HepG2 (cell line): ENCODE results near the gene PTPRU. TPM values are rescaled to one million over a fixed set of nuclear protein-coding genes. Genes with fewer than 3 reads are reported as not detected.

Experiments used
- ATAC-seq: fragments of 200-7000 bp; cut with Tn5 transposase; 3 replicates; pipeline ENCODE4 v1.9.1; 2020; ENCODE audit warnings: mild to moderate bottlenecking, moderate library complexity
- BruUV-seq: library from RNA; stranded (reverse); fragments of 400-500 nt; replicated peaks from 2 replicates; lab custom pipeline; 2021; lab: Mats Ljungman, UMichigan
- CTCF ChIA-PET: fragments of 300-600 bp; formaldehyde crosslinking; extraction: SDS; loops from one replicate; lab custom pipeline; 2021; ENCODE audit warnings: low total read pairs, inconsistent platforms, low intra/inter-chr PET ratio; lab: Yijun Ruan, JAX
- POLR2A ChIA-PET: fragments of 350-600 bp; sonication (Branson Sonifier 250); formaldehyde crosslinking; loops from one replicate; lab custom pipeline; 2020; ENCODE audit warnings: antibody characterized with exemption, inconsistent platforms; lab: Yijun Ruan, JAX
- DNase-seq: peaks from one replicate; pipeline ENCODE4 v3.0.0-alpha.2; 2015; ENCODE audit warnings: low spot score
- FAIRE-seq: peaks from 3 replicates; lab custom pipeline; 2011; peaks lifted over from hg19 to GRCh38; lab: Jason Lieb, UNC
- H2AFZ ChIP-seq: one replicate; pipeline ENCODE4 v1.6.1; 2011; ENCODE audit warnings: low read length, inconsistent platforms
- H3K27ac ChIP-seq: fragments of 300-600 bp; 3 replicates; pipeline ENCODE4 v1.8.0; 2011; ENCODE audit warnings: mixed run types, mild to moderate bottlenecking, mixed read lengths, low read length, inconsistent platforms; ENCODE audit not compliant: insufficient read depth; ENCODE audit errors: extremely low read length
- H3K27me3 ChIP-seq, 2 experiments: fragments of 200-600 bp in 1 of 2; 2 replicates in 1 of 2; 3 replicates in 1 of 2; pipeline versions ENCODE4 v1.6.0 to v1.8.0; 2011; ENCODE audit warnings: low read length in 2 of 2, mild to moderate bottlenecking in 2 of 2, moderate library complexity in 2 of 2, inconsistent platforms in 1 of 2; ENCODE audit not compliant: insufficient read depth in 2 of 2, control insufficient read depth in 1 of 2
- H3K36me3 ChIP-seq, 2 experiments: fragments of 200-600 bp in 1 of 2; replicated peaks in 1 of 2; 2 replicates in 1 of 2; 3 replicates in 1 of 2; pipeline versions ENCODE4 v1.5.1 to v1.8.0; 2011; ENCODE audit warnings: low read length in 2 of 2, inconsistent platforms in 1 of 2; ENCODE audit not compliant: insufficient read depth in 2 of 2, control insufficient read depth in 1 of 2
- H3K4me1 ChIP-seq: 2 replicates; pipeline ENCODE4 v1.5.1; 2012; ENCODE audit warnings: low read length, inconsistent platforms; ENCODE audit not compliant: insufficient read depth
- H3K4me2 ChIP-seq: 2 replicates; pipeline ENCODE4 v1.6.0; 2011; ENCODE audit warnings: low read depth, low read length, inconsistent platforms
- H3K4me3 ChIP-seq, 3 experiments: fragments of 200-600 bp in 1 of 3; sonication (generic), shearing (Covaris generic) in 1 of 3; replicated peaks in 1 of 3; 2 replicates each; pipeline ENCODE4 v1.5.1; 2011 to 2016; ENCODE audit warnings: low read length in 3 of 3, inconsistent platforms in 2 of 3, low read depth in 2 of 3, mild to moderate bottlenecking in 2 of 3, control low read depth in 1 of 3, mixed read lengths in 1 of 3; ENCODE audit not compliant: insufficient read depth in 1 of 3
- H3K79me2 ChIP-seq: one replicate; pipeline ENCODE4 v1.6.1; 2011; ENCODE audit warnings: low read length, inconsistent platforms; ENCODE audit not compliant: insufficient read depth
- H3K9ac ChIP-seq: 2 replicates; pipeline ENCODE4 v1.6.0; 2011; ENCODE audit warnings: mild to moderate bottlenecking, low read depth, low read length, inconsistent platforms; ENCODE audit not compliant: insufficient read depth
- H3K9me3 ChIP-seq: 2 replicates; pipeline ENCODE4 v1.5.1; 2012; ENCODE audit warnings: mild to moderate bottlenecking, low read length
- H4K20me1 ChIP-seq: 2 replicates; pipeline ENCODE4 v1.6.0; 2011; ENCODE audit warnings: inconsistent platforms, mild to moderate bottlenecking, low read length, moderate library complexity; ENCODE audit not compliant: insufficient read depth
- ATAD3A ChIP-seq: sonication (generic); formaldehyde crosslinking; IDR thresholded peaks from 2 replicates; pipeline ENCODE4 v1.4.0; 2020; ENCODE audit warnings: missing genetic modification reagents
- BCL6 ChIP-seq: IDR thresholded peaks from 2 replicates; pipeline ENCODE4 v1.6.1; 2016; ENCODE audit warnings: missing genetic modification reagents, missing compliant biosample characterization
- CEBPB ChIP-seq: IDR thresholded peaks from 2 replicates; pipeline ENCODE4 v1.6.1; 2011; ENCODE audit warnings: low read depth, low read length, improper control_type of control experiment, borderline replicate concordance
- FOXA1 ChIP-seq, 2 experiments: fragments of 450-650 bp in 1 of 2; sonication (generic) in 1 of 2; formaldehyde crosslinking in 1 of 2; IDR thresholded peaks; 2 replicates each; pipeline versions ENCODE4 v1.4.0 to v1.6.1; 2016 to 2020; ENCODE audit warnings: missing genetic modification reagents in 1 of 2
- JUNB ChIP-seq: sonication (generic); formaldehyde crosslinking; IDR thresholded peaks from 2 replicates; pipeline ENCODE4 v1.8.0; 2022; ENCODE audit warnings: missing genetic modification reagents, mild to moderate bottlenecking, borderline replicate concordance
- NFE2L1 ChIP-seq: sonication (generic); formaldehyde crosslinking; IDR thresholded peaks from 2 replicates; pipeline ENCODE4 v1.4.0; 2020; ENCODE audit warnings: missing genetic modification reagents, mild to moderate bottlenecking, borderline replicate concordance
- POLR2AphosphoS5 ChIP-seq: IDR thresholded peaks from 2 replicates; pipeline ENCODE4 v1.6.1; 2012; ENCODE audit warnings: low read depth, low read length
- PPARG ChIP-seq: conservative IDR thresholded peaks from 2 replicates; pipeline ENCODE4 v1.6.1; 2016; ENCODE audit warnings: missing biosample characterization, missing genetic modification reagents
- ZNF343 ChIP-seq: sonication (generic); formaldehyde crosslinking; IDR thresholded peaks from 2 replicates; pipeline ENCODE4 v1.4.0; 2020; ENCODE audit warnings: mild to moderate bottlenecking, missing genetic modification reagents
- WGBS: methylation state at CpG from one replicate; pipeline ENCODE4 v1.1.6; 2017; ENCODE audit warnings: low lambda C conversion rate; 5-methylcytosine and 5-hydroxymethylcytosine counted together
- in situ Hi-C: cut with HindIII; loops from 2 replicates; pipeline ENCODE4 v1.10.0; 2017; ENCODE audit warnings: low pct_unique_long_range_greater_than_20kb; ENCODE audit not compliant: extremely low pct_ligation_motif_present
- intact Hi-C: fragments of 100-400 bp; cut with micrococcal nuclease; formaldehyde crosslinking; loops from one replicate; pipeline ENCODE4 v1.10.0; 2022; ENCODE audit not compliant: unreplicated experiment
- polyA plus RNA-seq, 8 experiments: library from polyadenylated mRNA; depleted of rRNA in 3 of 8; stranded (reverse) in 7 of 8; unstranded in 1 of 8; fragments of >200 nt; fragmentation: Illumina TruSeq in 4 of 8; extraction: Trizol in 4 of 8; gene quantifications; 2 replicates each; pipeline versions ENCODE4 v1.2.1 to v1.2.3, GENCODE V29; 2011 to 2016; ENCODE audit warnings: low read depth in 4 of 8, missing spikeins in 1 of 8, mixed read lengths in 1 of 8; ENCODE audit not compliant: insufficient read depth in 1 of 8
- total RNA-seq, 5 experiments: library from RNA; depleted of rRNA; stranded (reverse); fragments of >200 nt; fragmentation: Illumina TruSeq; extraction: Trizol; gene quantifications; 2 replicates each; pipeline ENCODE4 v1.2.3, GENCODE V29; 2016; ENCODE audit warnings: low read depth in 1 of 5
- TF ChIP-seq, protein P1 (sequence below): sonication (generic); formaldehyde crosslinking; IDR thresholded peaks from 2 replicates; pipeline ENCODE4 v1.5.1; 2020; ENCODE audit warnings: mild to moderate bottlenecking, missing genetic modification reagents, borderline replicate concordance
- TF ChIP-seq, protein P2 (sequence below): sonication (generic); formaldehyde crosslinking; IDR thresholded peaks from 2 replicates; pipeline ENCODE4 v1.5.1; 2020; ENCODE audit warnings: missing genetic modification reagents, mild to moderate bottlenecking, borderline replicate concordance
- TF ChIP-seq, protein P3 (sequence below): sonication (generic); formaldehyde crosslinking; IDR thresholded peaks from 2 replicates; pipeline ENCODE4 v1.4.0; 2020; ENCODE audit warnings: missing genetic modification reagents, borderline replicate concordance

Gene PTPRU
- total and polyA plus RNA-seq, 2 of the 13 experiments (the other 11 are each of a cell fraction or from before 2014, with no cell fraction given): 21.6 to 22.3 TPM

DNA sequence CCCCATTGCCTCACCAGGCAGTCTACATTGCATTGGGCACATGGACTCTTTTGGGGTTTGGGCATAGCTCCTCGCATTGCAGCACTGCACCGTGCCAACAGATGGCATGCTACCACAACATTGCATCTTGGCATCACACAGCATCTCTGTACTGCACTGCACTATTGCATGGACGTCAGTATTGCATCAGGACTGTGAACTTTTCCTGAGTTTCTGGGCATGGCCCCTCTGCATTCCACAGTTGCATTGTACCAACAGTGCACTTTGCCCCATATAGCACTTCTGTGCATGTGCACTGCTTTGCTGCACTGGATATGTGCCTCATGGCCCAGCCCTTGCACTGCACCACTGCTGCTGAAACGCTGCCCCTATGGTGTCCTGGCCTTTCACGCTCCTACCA, 9.6 kb downstream of the PTPRU start:
- in situ Hi-C loops (loop anchor here (10.0 kb wide), 1 partner anchor 1469 kb away; no protein-coding TSS in a partner anchor), intact Hi-C loops (no loop called here)
- no peak for FAIRE-seq
- H3K9me3 ChIP-seq: no peaks in the 10 kb centered on the region
- no peaks in the 10 kb centered on the region for H3K27me3 ChIP-seq
- H3K4me1 ChIP-seq: peaks cover 43% of the 10 kb centered on the region
- H3K9ac ChIP-seq: no peak overlapping the region
- ChIA-PET CTCF (no interaction called here), POLR2A (no interaction called here)
- H3K27ac ChIP-seq: no peak overlapping the region
- no peak overlapping the region for H3K4me2 ChIP-seq
- peaks cover 22% of the 10 kb centered on the region for H4K20me1 ChIP-seq
- no TSS peak for BruUV-seq
- 51% methylated on average over 3 of the region's 5 CpGs for WGBS
- H2AFZ ChIP-seq: no peak overlapping the region
- peak; percentile 51 for DNase-seq
- ATAC-seq: peak; percentile 71
- H3K36me3 ChIP-seq: no peaks in the 10 kb centered on the region
- peaks cover 29% of the 10 kb centered on the region for H3K79me2 ChIP-seq
- no peak overlapping the region for H3K4me3 ChIP-seq
- TF ChIP-seq ATAD3A (CRISPR knock-in tag) (no peak), NFE2L1 (CRISPR knock-in tag) (no peak), FOXA1 (IDR thresholded peaks at IDR 0.05) (no peak), FOXA1 (CRISPR knock-in tag; IDR thresholded peaks at IDR 0.05) (0 out of 2 replicates have a peak, but pooled peaks have one; percentile 3), CEBPB (peak; percentile 69; the same call in 1 of the 2 replicates), PPARG (peak; percentile 87), JUNB (CRISPR knock-in tag) (no peak), BCL6 (CRISPR knock-in tag) (no peak), ZNF343 (CRISPR knock-in tag) (0 out of 2 replicates have a peak, but pooled peaks have one; percentile 45), POLR2AphosphoS5 (no peak)
- TF ChIP-seq, protein P1, sequence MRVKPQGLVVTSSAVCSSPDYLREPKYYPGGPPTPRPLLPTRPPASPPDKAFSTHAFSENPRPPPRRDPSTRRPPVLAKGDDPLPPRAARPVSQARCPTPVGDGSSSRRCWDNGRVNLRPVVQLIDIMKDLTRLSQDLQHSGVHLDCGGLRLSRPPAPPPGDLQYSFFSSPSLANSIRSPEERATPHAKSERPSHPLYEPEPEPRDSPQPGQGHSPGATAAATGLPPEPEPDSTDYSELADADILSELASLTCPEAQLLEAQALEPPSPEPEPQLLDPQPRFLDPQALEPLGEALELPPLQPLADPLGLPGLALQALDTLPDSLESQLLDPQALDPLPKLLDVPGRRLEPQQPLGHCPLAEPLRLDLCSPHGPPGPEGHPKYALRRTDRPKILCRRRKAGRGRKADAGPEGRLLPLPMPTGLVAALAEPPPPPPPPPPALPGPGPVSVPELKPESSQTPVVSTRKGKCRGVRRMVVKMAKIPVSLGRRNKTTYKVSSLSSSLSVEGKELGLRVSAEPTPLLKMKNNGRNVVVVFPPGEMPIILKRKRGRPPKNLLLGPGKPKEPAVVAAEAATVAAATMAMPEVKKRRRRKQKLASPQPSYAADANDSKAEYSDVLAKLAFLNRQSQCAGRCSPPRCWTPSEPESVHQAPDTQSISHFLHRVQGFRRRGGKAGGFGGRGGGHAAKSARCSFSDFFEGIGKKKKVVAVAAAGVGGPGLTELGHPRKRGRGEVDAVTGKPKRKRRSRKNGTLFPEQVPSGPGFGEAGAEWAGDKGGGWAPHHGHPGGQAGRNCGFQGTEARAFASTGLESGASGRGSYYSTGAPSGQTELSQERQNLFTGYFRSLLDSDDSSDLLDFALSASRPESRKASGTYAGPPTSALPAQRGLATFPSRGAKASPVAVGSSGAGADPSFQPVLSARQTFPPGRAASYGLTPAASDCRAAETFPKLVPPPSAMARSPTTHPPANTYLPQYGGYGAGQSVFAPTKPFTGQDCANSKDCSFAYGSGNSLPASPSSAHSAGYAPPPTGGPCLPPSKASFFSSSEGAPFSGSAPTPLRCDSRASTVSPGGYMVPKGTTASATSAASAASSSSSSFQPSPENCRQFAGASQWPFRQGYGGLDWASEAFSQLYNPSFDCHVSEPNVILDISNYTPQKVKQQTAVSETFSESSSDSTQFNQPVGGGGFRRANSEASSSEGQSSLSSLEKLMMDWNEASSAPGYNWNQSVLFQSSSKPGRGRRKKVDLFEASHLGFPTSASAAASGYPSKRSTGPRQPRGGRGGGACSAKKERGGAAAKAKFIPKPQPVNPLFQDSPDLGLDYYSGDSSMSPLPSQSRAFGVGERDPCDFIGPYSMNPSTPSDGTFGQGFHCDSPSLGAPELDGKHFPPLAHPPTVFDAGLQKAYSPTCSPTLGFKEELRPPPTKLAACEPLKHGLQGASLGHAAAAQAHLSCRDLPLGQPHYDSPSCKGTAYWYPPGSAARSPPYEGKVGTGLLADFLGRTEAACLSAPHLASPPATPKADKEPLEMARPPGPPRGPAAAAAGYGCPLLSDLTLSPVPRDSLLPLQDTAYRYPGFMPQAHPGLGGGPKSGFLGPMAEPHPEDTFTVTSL (CRISPR knock-in tag): no peak
- TF ChIP-seq, protein P2, sequence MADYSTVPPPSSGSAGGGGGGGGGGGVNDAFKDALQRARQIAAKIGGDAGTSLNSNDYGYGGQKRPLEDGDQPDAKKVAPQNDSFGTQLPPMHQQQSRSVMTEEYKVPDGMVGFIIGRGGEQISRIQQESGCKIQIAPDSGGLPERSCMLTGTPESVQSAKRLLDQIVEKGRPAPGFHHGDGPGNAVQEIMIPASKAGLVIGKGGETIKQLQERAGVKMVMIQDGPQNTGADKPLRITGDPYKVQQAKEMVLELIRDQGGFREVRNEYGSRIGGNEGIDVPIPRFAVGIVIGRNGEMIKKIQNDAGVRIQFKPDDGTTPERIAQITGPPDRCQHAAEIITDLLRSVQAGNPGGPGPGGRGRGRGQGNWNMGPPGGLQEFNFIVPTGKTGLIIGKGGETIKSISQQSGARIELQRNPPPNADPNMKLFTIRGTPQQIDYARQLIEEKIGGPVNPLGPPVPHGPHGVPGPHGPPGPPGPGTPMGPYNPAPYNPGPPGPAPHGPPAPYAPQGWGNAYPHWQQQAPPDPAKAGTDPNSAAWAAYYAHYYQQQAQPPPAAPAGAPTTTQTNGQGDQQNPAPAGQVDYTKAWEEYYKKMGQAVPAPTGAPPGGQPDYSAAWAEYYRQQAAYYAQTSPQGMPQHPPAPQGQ (CRISPR knock-in tag): no peak
- TF ChIP-seq, protein P3, sequence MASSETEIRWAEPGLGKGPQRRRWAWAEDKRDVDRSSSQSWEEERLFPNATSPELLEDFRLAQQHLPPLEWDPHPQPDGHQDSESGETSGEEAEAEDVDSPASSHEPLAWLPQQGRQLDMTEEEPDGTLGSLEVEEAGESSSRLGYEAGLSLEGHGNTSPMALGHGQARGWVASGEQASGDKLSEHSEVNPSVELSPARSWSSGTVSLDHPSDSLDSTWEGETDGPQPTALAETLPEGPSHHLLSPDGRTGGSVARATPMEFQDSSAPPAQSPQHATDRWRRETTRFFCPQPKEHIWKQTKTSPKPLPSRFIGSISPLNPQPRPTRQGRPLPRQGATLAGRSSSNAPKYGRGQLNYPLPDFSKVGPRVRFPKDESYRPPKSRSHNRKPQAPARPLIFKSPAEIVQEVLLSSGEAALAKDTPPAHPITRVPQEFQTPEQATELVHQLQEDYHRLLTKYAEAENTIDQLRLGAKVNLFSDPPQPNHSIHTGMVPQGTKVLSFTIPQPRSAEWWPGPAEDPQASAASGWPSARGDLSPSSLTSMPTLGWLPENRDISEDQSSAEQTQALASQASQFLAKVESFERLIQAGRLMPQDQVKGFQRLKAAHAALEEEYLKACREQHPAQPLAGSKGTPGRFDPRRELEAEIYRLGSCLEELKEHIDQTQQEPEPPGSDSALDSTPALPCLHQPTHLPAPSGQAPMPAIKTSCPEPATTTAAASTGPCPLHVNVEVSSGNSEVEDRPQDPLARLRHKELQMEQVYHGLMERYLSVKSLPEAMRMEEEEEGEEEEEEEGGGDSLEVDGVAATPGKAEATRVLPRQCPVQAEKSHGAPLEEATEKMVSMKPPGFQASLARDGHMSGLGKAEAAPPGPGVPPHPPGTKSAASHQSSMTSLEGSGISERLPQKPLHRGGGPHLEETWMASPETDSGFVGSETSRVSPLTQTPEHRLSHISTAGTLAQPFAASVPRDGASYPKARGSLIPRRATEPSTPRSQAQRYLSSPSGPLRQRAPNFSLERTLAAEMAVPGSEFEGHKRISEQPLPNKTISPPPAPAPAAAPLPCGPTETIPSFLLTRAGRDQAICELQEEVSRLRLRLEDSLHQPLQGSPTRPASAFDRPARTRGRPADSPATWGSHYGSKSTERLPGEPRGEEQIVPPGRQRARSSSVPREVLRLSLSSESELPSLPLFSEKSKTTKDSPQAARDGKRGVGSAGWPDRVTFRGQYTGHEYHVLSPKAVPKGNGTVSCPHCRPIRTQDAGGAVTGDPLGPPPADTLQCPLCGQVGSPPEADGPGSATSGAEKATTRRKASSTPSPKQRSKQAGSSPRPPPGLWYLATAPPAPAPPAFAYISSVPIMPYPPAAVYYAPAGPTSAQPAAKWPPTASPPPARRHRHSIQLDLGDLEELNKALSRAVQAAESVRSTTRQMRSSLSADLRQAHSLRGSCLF (CRISPR knock-in tag): no peak
